Fibroblast of mammary gland (primary cell): Measurements from ENCODE around the gene CACNB2.
"Not testable (repeated sequence)": the region's sequence is repeated elsewhere in the genome, so short reads cannot be mapped to it uniquely, and the experiment has no call there.

ENCODE experiments used
- DNase-seq: peaks from one replicate; pipeline ENCODE4 v3.0.0-alpha.2; 2010; ENCODE audit warnings: low read depth
- H3K4me3 ChIP-seq: 2 replicates; pipeline ENCODE4 v1.5.1; 2011; ENCODE audit warnings: low read depth, mild to moderate bottlenecking, low read length, moderate library complexity; ENCODE audit not compliant: control insufficient read depth
- TF ChIP-seq, protein P1 (sequence below): conservative IDR thresholded peaks from 2 replicates; pipeline ENCODE4 v1.5.1; 2011; ENCODE audit warnings: low read depth, low read length, inconsistent platforms; ENCODE audit not compliant: control insufficient read depth, insufficient read depth

The CACNB2 gene

DNA sequence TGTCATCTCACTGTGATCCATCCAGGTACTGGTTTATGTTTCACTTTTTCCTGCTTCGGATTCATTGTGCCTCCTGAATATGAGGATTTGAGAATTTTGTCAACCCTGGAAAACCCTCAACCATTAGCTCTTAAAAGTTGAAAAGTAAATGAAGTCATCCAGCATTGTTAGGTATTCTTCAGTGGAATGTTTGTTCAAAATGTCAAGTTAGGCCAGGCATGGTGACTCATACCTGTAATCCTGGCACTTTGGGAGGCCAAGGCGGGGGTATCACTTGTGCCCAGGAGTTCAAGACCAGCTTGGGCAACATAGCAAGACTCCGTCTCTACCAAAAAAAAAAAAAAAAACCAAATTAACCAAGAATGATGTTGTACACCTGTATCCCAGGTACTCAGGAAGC is 289.1 kb downstream of the CACNB2 start:
- TF ChIP-seq, protein P1, sequence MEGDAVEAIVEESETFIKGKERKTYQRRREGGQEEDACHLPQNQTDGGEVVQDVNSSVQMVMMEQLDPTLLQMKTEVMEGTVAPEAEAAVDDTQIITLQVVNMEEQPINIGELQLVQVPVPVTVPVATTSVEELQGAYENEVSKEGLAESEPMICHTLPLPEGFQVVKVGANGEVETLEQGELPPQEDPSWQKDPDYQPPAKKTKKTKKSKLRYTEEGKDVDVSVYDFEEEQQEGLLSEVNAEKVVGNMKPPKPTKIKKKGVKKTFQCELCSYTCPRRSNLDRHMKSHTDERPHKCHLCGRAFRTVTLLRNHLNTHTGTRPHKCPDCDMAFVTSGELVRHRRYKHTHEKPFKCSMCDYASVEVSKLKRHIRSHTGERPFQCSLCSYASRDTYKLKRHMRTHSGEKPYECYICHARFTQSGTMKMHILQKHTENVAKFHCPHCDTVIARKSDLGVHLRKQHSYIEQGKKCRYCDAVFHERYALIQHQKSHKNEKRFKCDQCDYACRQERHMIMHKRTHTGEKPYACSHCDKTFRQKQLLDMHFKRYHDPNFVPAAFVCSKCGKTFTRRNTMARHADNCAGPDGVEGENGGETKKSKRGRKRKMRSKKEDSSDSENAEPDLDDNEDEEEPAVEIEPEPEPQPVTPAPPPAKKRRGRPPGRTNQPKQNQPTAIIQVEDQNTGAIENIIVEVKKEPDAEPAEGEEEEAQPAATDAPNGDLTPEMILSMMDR, result no peak
- H3K4me3 ChIP-seq, result no peak overlapping the region
- DNase-seq, result peak; percentile 1

DNA sequence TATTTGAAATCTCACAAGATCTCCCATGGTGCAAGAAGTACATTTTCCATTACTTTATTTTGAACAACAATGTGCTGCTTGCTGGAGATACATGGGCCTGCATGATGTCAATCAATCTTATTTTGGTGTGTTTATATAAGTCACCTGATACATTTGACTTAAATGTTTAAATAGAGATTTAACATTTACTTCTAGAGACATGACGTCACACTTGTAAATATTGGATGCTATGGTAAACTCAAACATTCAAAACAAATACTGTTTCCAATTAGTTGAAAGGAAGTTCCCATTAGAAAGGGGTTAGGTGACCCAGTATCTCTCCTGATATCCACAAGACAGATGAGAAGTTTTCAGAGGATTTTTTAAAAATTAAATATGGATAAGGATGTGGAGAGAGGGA is 296.7 kb downstream of the CACNB2 start:
- TF ChIP-seq, protein P1, result no peak
- no peak overlapping the region for H3K4me3 ChIP-seq
- no peak for DNase-seq

DNA sequence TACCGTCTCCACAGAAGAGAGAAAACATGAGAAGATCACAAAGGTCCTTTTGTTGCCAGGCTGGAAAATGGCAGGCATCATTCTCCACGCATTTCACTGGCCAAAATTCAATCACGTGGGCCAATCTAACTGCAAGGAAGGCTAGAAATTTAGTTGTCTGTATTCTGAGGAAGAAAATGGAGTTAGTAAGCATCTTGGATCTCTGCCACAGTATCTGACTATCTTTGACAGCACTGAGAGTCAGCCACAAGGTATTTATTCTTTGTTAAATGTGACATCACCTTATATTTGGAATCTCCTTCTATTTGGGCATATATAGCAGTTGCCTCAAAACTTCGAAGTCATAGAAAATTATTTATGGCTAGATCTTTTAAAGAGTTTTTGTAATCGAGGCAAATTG is 297.3 kb downstream of the CACNB2 start:
- TF ChIP-seq, protein P1, result no peak
- DNase-seq, result peak; percentile 35
- H3K4me3 ChIP-seq, result no peak overlapping the region

DNA sequence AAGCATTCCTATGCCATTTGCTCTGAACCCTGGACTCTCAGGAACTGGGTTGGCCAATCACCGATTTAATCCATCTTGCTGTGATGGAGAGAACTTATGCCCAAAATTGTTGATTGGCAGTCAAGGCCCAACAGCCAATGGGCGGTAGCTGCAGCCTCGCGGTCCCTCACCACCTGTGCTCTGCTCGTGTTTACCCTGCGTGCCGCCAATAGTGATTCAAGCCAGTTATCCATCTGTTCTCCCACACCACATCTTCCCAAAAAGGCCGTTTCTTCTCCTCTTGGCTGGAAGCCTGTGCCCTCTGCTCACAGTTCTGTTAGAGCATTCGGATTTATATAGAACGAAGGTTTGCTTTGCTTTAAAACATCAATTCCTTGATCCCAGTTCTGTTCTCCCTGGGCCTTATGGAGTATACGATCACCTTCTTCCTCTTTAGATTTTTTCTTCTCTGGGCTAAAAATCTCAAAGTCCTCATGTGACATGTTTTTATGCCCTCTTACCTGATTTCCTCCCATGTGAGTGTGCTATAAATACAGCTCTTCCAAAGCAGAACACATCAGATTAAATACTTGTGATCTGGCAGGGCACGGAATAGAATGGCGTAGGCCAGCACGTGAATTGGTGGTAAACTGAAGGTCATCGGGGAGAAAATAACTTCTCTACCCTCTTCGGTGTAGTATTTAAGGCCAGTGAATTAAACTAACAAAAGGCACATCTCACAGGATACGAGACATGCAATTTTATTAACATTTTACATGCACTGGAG is 298.3 kb downstream of the CACNB2 start:
- no peak for DNase-seq
- H3K4me3 ChIP-seq, result no peak overlapping the region
- TF ChIP-seq, protein P1, result no peak

GRCh38 chr10:18439601-18440000 is 299.4 kb downstream of the CACNB2 start:
- TF ChIP-seq, protein P1, result no peak
- no peak overlapping the region for H3K4me3 ChIP-seq
- DNase-seq, result no peak

DNA sequence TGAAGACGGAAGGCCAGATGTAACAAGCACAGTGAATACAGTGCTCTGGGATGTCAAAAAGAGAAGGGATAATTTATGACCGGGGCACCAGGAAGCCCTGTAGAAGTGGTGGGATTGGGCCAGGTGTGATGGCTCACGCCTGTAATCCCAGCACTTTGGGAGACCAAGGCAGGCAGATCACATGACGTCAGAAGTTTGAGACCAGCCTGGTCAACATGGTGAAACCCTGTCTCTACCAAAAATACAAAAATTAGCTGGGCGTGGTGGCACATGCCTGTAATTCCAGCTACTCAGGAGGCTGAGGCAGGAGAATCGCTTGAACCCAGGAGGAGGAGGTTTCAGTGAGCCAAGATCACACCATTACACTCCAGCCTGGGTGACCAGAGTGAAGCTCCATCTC is 305.4 kb downstream of the CACNB2 start:
- H3K4me3 ChIP-seq, DNase-seq: not testable (repeated sequence)

GRCh38 chr10:18446205-18446604 is 306.0 kb downstream of the CACNB2 start:
- DNase-seq, result no peak
- TF ChIP-seq, protein P1, result no peak

More at GRCh38 chr10:18446205-18446604, 306.0 kb downstream of the CACNB2 start:
- H3K4me3 ChIP-seq, result no peak overlapping the region
